ENCODE results near the gene PTGES. TPM values are rescaled to one million over a fixed set of nuclear protein-coding genes. Genes with fewer than 3 reads are reported as not detected.

The PTGES gene
- total and polyA plus RNA-seq, 9 of the 15 experiments (the other 6 are each of a cell fraction or from before 2014, with no cell fraction given), result 0.13 TPM; not detected in 8

DNA sequence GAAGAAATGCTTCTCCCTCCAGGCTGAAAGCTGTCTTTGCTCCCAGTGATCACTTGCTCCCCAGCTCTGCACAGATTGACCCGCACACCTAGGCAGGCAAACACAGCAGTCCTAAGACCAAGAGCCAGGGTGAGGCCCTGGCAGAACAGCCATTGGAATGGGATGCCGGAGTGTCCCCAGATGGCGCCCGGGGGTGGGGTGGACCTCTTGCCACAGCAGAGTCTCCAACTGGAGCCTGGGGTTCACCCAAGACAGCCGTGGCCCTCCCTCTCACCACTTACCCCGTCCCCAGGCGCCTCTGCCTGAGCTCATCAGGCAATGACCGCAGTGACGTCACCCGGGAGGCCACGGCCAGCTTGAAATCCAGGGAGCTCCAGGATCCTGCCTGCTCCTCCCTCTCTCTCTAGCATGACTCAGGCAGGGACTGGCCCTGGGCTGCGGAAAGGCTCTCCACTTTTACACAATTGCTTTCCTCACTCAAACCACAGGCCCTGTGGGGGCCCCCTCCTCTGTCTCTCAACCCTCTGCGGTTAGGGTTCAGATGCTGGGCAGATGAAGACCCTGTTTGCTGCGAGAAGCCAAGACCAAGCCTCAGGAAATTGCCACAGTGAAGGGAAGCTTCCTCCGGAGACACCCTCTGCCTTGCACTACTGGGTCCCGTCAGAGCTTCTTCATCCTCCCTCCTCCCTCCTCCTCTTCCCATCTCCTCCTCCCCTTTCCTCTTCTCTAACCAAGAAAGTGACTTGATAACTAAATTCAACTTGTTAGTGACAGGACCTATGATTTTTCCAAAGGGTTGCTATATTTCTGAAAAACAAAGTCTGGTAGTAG is 24.3 kb upstream of the PTGES start (continued):
- TF ChIP-seq, protein P1, sequence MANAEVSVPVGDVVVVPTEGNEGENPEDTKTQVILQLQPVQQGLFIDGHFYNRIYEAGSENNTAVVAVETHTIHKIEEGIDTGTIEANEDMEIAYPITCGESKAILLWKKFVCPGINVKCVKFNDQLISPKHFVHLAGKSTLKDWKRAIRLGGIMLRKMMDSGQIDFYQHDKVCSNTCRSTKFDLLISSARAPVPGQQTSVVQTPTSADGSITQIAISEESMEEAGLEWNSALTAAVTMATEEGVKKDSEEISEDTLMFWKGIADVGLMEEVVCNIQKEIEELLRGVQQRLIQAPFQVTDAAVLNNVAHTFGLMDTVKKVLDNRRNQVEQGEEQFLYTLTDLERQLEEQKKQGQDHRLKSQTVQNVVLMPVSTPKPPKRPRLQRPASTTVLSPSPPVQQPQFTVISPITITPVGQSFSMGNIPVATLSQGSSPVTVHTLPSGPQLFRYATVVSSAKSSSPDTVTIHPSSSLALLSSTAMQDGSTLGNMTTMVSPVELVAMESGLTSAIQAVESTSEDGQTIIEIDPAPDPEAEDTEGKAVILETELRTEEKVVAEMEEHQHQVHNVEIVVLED (CRISPR knock-in tag; IDR thresholded peaks at IDR 0.05), result peak; percentile 59
- TF ChIP-seq, protein P2, sequence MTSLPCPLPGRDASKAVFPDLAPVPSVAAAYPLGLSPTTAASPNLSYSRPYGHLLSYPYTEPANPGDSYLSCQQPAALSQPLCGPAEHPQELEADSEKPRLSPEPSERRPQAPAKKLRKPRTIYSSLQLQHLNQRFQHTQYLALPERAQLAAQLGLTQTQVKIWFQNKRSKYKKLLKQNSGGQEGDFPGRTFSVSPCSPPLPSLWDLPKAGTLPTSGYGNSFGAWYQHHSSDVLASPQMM (CRISPR knock-in tag; IDR thresholded peaks at IDR 0.05), result no peak
- TF ChIP-seq SAFB (IDR thresholded peaks at IDR 0.05; ENCODE audit: borderline replicate concordance, low read depth, low read length) (no peak), ZNF785 (CRISPR knock-in tag; IDR thresholded peaks at IDR 0.05) (no peak), CBX3 (IDR thresholded peaks at IDR 0.05; ENCODE audit: borderline replicate concordance in 1 of 2, low read length in 2 of 2) (no peak; a peak in 1 of 3 replicates), ZFPM2 (CRISPR knock-in tag; IDR thresholded peaks at IDR 0.05) (no peak), E2F3 (CRISPR knock-in tag; IDR thresholded peaks at IDR 0.05) (0 out of 2 replicates have a peak, but pooled peaks have one; percentile 48), OTX1 (CRISPR knock-in tag; IDR thresholded peaks at IDR 0.05) (peak; percentile 78), HIVEP1 (CRISPR knock-in tag; IDR thresholded peaks at IDR 0.05) (peak; percentile 75; the same call in 1 of the 2 replicates), LCOR (CRISPR knock-in tag; IDR thresholded peaks at IDR 0.05) (no peak), HOXB6 (CRISPR knock-in tag; IDR thresholded peaks at IDR 0.05; ENCODE audit: borderline replicate concordance) (no peak), STAT5A (IDR thresholded peaks at IDR 0.05; ENCODE audit: borderline replicate concordance, low read length) (no peak)
- TF ChIP-seq, protein P3, sequence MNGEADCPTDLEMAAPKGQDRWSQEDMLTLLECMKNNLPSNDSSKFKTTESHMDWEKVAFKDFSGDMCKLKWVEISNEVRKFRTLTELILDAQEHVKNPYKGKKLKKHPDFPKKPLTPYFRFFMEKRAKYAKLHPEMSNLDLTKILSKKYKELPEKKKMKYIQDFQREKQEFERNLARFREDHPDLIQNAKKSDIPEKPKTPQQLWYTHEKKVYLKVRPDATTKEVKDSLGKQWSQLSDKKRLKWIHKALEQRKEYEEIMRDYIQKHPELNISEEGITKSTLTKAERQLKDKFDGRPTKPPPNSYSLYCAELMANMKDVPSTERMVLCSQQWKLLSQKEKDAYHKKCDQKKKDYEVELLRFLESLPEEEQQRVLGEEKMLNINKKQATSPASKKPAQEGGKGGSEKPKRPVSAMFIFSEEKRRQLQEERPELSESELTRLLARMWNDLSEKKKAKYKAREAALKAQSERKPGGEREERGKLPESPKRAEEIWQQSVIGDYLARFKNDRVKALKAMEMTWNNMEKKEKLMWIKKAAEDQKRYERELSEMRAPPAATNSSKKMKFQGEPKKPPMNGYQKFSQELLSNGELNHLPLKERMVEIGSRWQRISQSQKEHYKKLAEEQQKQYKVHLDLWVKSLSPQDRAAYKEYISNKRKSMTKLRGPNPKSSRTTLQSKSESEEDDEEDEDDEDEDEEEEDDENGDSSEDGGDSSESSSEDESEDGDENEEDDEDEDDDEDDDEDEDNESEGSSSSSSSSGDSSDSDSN (IDR thresholded peaks at IDR 0.05; ENCODE audit: borderline replicate concordance in 1 of 2, low read depth in 2 of 2, low read length in 2 of 2), result peak; percentile 31 to 82; a peak in 2 of 4 replicates
- TF ChIP-seq, protein P4, sequence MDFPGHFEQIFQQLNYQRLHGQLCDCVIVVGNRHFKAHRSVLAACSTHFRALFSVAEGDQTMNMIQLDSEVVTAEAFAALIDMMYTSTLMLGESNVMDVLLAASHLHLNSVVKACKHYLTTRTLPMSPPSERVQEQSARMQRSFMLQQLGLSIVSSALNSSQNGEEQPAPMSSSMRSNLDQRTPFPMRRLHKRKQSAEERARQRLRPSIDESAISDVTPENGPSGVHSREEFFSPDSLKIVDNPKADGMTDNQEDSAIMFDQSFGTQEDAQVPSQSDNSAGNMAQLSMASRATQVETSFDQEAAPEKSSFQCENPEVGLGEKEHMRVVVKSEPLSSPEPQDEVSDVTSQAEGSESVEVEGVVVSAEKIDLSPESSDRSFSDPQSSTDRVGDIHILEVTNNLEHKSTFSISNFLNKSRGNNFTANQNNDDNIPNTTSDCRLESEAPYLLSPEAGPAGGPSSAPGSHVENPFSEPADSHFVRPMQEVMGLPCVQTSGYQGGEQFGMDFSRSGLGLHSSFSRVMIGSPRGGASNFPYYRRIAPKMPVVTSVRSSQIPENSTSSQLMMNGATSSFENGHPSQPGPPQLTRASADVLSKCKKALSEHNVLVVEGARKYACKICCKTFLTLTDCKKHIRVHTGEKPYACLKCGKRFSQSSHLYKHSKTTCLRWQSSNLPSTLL (IDR thresholded peaks at IDR 0.05), result no peak
- TF ChIP-seq, protein P5, sequence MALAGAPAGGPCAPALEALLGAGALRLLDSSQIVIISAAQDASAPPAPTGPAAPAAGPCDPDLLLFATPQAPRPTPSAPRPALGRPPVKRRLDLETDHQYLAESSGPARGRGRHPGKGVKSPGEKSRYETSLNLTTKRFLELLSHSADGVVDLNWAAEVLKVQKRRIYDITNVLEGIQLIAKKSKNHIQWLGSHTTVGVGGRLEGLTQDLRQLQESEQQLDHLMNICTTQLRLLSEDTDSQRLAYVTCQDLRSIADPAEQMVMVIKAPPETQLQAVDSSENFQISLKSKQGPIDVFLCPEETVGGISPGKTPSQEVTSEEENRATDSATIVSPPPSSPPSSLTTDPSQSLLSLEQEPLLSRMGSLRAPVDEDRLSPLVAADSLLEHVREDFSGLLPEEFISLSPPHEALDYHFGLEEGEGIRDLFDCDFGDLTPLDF (CRISPR knock-in tag; IDR thresholded peaks at IDR 0.05), result no peak
- TF ChIP-seq, protein P6, sequence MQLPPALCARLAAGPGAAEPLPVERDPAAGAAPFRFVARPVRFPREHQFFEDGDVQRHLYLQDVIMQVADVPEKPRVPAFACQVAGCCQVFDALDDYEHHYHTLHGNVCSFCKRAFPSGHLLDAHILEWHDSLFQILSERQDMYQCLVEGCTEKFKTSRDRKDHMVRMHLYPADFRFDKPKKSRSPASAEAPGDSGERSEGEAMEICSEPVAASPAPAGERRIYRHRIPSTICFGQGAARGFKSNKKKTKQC (CRISPR knock-in tag; IDR thresholded peaks at IDR 0.05), result no peak
